ENCODE measurements around the gene RPL4. TPM values are rescaled to one million over a fixed set of nuclear protein-coding genes. Genes with fewer than 3 reads are reported as not detected.

RPL4 gene
- total RNA-seq, 1 donor from 2014 or later: 1,358 TPM

- H3K36me3 ChIP-seq: peaks cover 78% of the 10 kb centered on the region
- TF ChIP-seq CTCF (IDR thresholded peaks at IDR 0.05; ENCODE audit: borderline replicate concordance): no peak
- DNase-seq: no peak
- no peak overlapping the region for H3K4me3 ChIP-seq
- no peak overlapping the region for H3K27ac ChIP-seq (replicated peaks)
- intact Hi-C loops (cut with micrococcal nuclease): no loop called here
- H3K9me3 ChIP-seq (replicated peaks): no peaks in the 10 kb centered on the region
- no peaks in the 10 kb centered on the region for H3K27me3 ChIP-seq (ENCODE audit: low read depth)
- peaks cover 6% of the 10 kb centered on the region for H3K4me1 ChIP-seq
Observed at GRCh38 chr15:66488525-66488924, 16.1 kb downstream of the RPL4 start.

GRCh38 chr15:66486887-66487286 lies 17.8 kb downstream of the RPL4 start:
- H3K4me1 ChIP-seq: peaks cover 16% of the 10 kb centered on the region
- intact Hi-C loops (cut with micrococcal nuclease): no loop called here
- no peak for TF ChIP-seq CTCF (IDR thresholded peaks at IDR 0.05; ENCODE audit: borderline replicate concordance)
- no peaks in the 10 kb centered on the region for H3K27me3 ChIP-seq (ENCODE audit: low read depth)
- H3K4me3 ChIP-seq: no peak overlapping the region
- no peak overlapping the region for H3K27ac ChIP-seq (replicated peaks)
- no peak for DNase-seq
- peaks cover 67% of the 10 kb centered on the region for H3K36me3 ChIP-seq
- no peaks in the 10 kb centered on the region for H3K9me3 ChIP-seq (replicated peaks)

- H3K27ac ChIP-seq (replicated peaks): no peak overlapping the region
Observed at GRCh38 chr15:66484539-66485112, 20.0 kb downstream of the RPL4 start.

GRCh38 chr15:66483131-66483566 lies 21.5 kb downstream of the RPL4 start:
- DNase-seq: no peak
- Histone ChIP-seq H3K27ac (replicated peaks) (no peak overlapping the region), H3K4me1 (peaks cover 11% of the 10 kb centered on the region), H3K36me3 (peaks cover 35% of the 10 kb centered on the region), H3K27me3 (ENCODE audit: low read depth) (no peaks in the 10 kb centered on the region), H3K9me3 (replicated peaks) (no peaks in the 10 kb centered on the region), H3K4me3 (no peak overlapping the region)
- TF ChIP-seq CTCF (IDR thresholded peaks at IDR 0.05; ENCODE audit: borderline replicate concordance): no peak
- intact Hi-C loops (cut with micrococcal nuclease): no loop called here

More at GRCh38 chr15:66484539-66485112, 20.0 kb downstream of the RPL4 start:
- H3K9me3 ChIP-seq (replicated peaks): no peaks in the 10 kb centered on the region
- no peak for DNase-seq
- TF ChIP-seq CTCF (IDR thresholded peaks at IDR 0.05; ENCODE audit: borderline replicate concordance): no peak
- no peaks in the 10 kb centered on the region for H3K27me3 ChIP-seq (ENCODE audit: low read depth)
- H3K4me3 ChIP-seq: no peak overlapping the region
- intact Hi-C loops (cut with micrococcal nuclease): no loop called here
- H3K4me1 ChIP-seq: peaks cover 11% of the 10 kb centered on the region
- peaks cover 50% of the 10 kb centered on the region for H3K36me3 ChIP-seq

- H3K27me3 ChIP-seq (ENCODE audit: low read depth): no peaks in the 10 kb centered on the region
- intact Hi-C loops (cut with micrococcal nuclease): no loop called here
- peaks cover 11% of the 10 kb centered on the region for H3K4me1 ChIP-seq
- H3K4me3 ChIP-seq: no peak overlapping the region
- H3K36me3 ChIP-seq: peaks cover 29% of the 10 kb centered on the region
- no peak for DNase-seq
- H3K9me3 ChIP-seq (replicated peaks): no peaks in the 10 kb centered on the region
- H3K27ac ChIP-seq (replicated peaks): no peak overlapping the region
- no peak for TF ChIP-seq CTCF (IDR thresholded peaks at IDR 0.05; ENCODE audit: borderline replicate concordance)
Observed at GRCh38 chr15:66482539-66482938, 22.1 kb downstream of the RPL4 start.
